GM20000 (cell line): ENCODE measurements around the gene ZCWPW2.

Source experiments
- DNase-seq: peaks from one replicate; pipeline ENCODE4 v3.0.0; 2012; ENCODE audit warnings: low spot score
- CTCF ChIP-seq: IDR thresholded peaks from 2 replicates; pipeline ENCODE4 v1.5.1; 2012; ENCODE audit warnings: mild to moderate bottlenecking, control low read depth; ENCODE audit errors: extremely low read depth, missing control alignments

The ZCWPW2 gene

GRCh38 chr3:28569357-28569756, 220.8 kb downstream of the ZCWPW2 start:
- DNase-seq: no peak
- TF ChIP-seq CTCF: no peak

- DNase-seq: no peak
- TF ChIP-seq CTCF: no peak
These were observed 225.5 kb downstream of the ZCWPW2 start for GRCh38 chr3:28574036-28574435.

GRCh38 chr3:28575100-28575745, 226.7 kb downstream of the ZCWPW2 start:
- no peak for TF ChIP-seq CTCF
- DNase-seq: no peak
